Sigmoid colon (tissue), 4 donors: ENCODE results near the gene TRAPPC13.

Experiments used
- EP300 ChIP-seq, 4 donors: sonication (generic); formaldehyde crosslinking; IDR thresholded peaks; one replicate each; pipeline ENCODE4 v1.6.1; 2017; ENCODE audit warnings: antibody characterized with exemption in 4 of 4
- POLR2A ChIP-seq, 2 donors: fragments of 450-650 bp; IDR thresholded peaks; one replicate each; pipeline ENCODE4 v1.6.1; 2016; ENCODE audit warnings: antibody characterized with exemption in 2 of 2, mild to moderate bottlenecking in 2 of 2, moderate library complexity in 2 of 2
- POLR2AphosphoS5 ChIP-seq, 4 donors: sonication (generic); formaldehyde crosslinking; IDR thresholded peaks; one replicate each; pipeline ENCODE4 v1.6.1; 2017; ENCODE audit warnings: antibody characterized with exemption in 4 of 4
- TF ChIP-seq, protein P1 (sequence below), 4 experiments: fragments of 450-650 bp in 3 of 4; fragments of 200-600 bp in 1 of 4; IDR thresholded peaks; one replicate each; pipeline ENCODE4 v1.5.1; 2016 to 2019; ENCODE audit warnings: antibody characterized with exemption in 4 of 4, mild to moderate bottlenecking in 3 of 4, moderate library complexity in 2 of 4

DNA sequence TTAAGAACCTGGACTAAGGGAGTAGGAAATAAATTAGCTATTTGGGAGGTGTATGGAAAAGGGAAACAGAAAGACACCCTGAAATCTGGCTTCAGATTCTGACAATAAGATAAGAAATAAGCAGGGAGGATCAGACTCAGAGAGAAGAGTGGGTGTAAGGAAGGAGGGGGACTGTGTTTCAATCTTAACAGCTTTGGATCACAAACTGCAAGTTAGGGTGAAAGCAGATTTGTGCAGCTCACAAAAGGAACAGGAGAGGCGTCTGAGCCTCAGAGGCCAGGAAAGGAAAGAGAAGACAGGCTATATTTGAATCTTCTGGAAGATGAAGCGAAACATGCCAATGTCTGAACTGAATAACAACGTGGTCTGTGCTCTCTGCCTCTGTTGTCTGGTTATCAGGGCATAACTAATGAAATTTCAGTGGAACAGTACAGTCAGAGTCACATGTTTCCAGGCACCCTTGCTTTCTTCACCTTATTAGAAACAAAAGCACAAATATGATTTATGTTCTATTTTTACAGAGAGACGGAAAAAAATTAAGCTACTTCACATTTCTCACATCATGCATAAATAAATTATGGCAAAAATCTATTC lies 70.4 kb downstream of the TRAPPC13 start:
- TF ChIP-seq, protein P1, sequence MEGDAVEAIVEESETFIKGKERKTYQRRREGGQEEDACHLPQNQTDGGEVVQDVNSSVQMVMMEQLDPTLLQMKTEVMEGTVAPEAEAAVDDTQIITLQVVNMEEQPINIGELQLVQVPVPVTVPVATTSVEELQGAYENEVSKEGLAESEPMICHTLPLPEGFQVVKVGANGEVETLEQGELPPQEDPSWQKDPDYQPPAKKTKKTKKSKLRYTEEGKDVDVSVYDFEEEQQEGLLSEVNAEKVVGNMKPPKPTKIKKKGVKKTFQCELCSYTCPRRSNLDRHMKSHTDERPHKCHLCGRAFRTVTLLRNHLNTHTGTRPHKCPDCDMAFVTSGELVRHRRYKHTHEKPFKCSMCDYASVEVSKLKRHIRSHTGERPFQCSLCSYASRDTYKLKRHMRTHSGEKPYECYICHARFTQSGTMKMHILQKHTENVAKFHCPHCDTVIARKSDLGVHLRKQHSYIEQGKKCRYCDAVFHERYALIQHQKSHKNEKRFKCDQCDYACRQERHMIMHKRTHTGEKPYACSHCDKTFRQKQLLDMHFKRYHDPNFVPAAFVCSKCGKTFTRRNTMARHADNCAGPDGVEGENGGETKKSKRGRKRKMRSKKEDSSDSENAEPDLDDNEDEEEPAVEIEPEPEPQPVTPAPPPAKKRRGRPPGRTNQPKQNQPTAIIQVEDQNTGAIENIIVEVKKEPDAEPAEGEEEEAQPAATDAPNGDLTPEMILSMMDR (IDR thresholded peaks at IDR 0.05) = no peak
- TF ChIP-seq POLR2AphosphoS5 (IDR thresholded peaks at IDR 0.05) (no peak), POLR2A (IDR thresholded peaks at IDR 0.05) (no peak), EP300 (IDR thresholded peaks at IDR 0.05) (no peak)
